HG02970 (cell line): ENCODE results near the gene MAB21L1.

Source experiments
- ATAC-seq: cut with Tn5 transposase; IDR thresholded peaks from one replicate; pipeline ENCODE4 v1.9.1; 2021; ENCODE audit warnings: mild to moderate bottlenecking, moderate library complexity, moderate number of reproducible peaks; ENCODE audit not compliant: unreplicated experiment, low FRiP score

Gene MAB21L1

GRCh38 chr13:35449821-35450220, 26.7 kb downstream of the MAB21L1 start:
- no peak for ATAC-seq

GRCh38 chr13:35448465-35448864, 28.0 kb downstream of the MAB21L1 start:
- no peak for ATAC-seq
